Suppressor macrophage treated with lipopolysaccharide for 1 hour (primary cell): ENCODE measurements around the gene MT1X.
"Not testable (repeated sequence)": the region's sequence is repeated elsewhere in the genome, so short reads cannot be mapped to it uniquely, and the experiment has no call there.

Experiments used
- DNase-seq, 3 donors: peaks; one replicate each; pipeline ENCODE4 v3.0.0-alpha.2; 2020 to 2022

The MT1X gene

DNA sequence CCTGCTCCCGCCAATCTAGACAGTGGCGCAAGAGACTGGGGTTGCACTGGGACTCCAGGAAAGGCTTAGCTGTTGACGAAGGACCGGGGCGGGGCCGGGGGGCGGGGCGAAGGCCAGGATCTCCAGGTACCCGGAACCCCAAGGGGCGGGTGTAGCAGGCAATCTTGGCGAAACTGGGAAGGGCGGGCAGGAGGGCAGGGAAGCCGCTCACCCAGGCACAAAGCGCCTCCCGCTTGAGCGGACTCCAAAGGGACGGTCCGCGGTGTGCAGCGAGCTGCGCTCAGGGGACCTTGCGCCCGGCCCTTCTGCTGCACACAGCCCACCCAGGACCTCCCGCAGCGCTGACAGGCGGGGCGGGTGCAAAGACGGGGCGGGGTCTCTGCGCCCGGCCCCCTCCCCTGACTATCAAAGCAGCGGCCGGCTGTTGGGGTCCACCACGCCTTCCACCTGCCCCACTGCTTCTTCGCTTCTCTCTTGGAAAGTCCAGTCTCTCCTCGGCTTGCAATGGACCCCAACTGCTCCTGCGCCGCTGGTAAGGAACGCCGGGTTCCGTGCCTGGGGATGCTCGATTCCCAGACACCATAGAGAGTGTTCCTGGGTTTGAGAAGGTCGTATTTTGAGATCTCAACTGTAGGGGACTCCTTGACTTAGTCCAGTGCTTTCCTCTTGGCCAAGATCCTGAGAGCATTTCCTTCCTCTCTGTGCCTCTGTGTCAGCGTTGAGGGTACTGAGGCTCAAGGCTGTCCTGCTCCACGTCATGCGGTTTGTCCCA is 24.5 kb upstream of the MT1X start, which contains the start of gene MT1F:
TSS of gene MT1F (plus strand) at position 405 of the 772 bp plus-strand sequence. CDS start at position 505, 100 bp downstream.
- peak; percentile 83 to 88 (median 84) for DNase-seq

DNA sequence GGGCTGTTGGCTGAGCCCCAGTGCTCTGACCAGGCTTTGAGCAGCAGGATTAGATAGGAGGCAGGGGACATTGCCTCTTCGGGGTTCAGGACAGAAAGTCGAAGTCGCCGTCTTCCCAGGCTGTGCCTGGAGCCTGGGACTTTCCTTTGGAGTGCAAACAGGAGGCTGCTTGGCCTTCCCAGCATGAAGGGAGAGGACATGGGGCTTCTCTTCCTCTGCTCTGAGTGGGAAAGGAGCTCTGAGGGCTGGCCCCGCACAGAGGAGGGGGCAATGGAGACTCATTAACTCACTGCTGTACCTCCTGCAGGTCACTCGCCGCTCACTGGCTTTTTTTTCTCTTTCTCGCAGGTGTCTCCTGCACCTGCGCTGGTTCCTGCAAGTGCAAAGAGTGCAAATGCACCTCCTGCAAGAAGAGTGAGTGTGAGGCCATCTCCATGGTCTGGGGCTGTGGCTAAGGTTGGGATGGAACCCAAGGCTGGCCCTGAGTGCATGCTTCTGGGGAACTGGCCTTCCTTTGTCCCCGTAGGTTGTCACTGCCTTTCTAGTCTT is 23.9 kb upstream of the MT1X start:
- no peak for DNase-seq

DNA sequence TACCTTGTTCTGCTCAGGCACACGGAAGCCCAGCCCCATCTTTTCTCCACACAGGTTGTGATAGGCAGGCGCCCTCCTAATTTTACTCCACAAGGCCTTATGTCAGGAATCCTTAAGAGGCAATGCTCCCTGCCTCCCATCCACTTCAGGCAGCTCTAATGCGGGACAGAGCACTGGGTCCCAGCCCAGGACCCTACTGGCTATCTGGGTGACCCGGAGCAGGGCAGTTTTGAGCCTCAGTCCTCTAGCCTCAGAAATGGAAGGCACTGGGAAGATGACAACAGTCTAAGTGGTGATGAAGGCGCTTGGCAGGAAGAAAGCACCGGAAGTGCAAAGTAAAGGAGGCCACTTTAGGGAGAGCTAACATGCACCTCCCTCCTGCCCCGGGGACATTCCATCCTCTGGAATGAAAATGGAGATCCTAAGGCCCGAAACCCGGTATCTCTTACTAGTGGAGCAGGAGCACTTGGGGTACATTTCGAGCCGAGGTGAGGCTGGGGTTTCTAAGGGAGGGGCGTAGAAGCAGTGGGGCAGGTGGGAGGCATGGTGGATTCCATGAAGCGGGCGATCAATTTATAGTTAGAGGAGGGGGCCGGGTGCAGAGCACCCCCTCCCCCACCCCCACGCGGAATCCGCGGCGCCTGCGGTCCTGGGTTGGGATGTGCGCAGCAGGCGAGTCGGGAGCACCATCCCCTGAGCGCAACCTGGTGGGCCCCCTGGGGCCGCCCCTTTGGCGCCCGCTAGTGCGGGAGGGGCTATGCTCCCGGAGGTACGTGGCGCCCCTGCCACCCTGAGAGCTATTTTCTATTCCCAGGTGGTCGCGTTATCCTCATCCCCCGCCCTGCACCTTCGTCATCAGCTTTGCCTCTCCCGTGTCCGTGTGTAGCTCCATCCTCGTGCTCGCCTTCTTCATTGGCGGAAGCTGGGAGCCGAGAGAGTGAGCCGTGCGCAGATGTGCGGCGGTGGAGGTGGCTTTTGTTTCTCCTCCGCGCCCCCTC is 19.6 kb upstream of the MT1X start:
- no peak for DNase-seq

DNA sequence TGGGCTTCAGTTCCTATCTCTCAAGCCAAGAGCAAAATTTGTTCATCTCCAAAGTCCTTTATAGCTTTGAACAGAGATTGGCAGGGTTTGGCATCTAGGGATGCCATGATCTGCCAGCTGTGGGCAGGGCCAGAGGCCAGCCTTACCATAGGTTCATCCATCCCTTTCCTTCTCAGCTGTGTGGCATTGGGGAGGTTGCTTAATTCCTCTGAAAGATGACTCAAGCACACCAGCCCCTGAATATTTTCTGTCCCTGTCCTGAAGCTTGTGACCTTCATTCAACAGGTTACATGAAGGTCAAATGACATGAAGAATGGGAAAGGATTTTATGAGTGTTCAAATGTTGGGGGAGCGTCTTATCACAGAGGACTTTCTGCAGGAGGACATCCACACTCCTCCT is 17.8 kb upstream of the MT1X start:
- DNase-seq = no peak

DNA sequence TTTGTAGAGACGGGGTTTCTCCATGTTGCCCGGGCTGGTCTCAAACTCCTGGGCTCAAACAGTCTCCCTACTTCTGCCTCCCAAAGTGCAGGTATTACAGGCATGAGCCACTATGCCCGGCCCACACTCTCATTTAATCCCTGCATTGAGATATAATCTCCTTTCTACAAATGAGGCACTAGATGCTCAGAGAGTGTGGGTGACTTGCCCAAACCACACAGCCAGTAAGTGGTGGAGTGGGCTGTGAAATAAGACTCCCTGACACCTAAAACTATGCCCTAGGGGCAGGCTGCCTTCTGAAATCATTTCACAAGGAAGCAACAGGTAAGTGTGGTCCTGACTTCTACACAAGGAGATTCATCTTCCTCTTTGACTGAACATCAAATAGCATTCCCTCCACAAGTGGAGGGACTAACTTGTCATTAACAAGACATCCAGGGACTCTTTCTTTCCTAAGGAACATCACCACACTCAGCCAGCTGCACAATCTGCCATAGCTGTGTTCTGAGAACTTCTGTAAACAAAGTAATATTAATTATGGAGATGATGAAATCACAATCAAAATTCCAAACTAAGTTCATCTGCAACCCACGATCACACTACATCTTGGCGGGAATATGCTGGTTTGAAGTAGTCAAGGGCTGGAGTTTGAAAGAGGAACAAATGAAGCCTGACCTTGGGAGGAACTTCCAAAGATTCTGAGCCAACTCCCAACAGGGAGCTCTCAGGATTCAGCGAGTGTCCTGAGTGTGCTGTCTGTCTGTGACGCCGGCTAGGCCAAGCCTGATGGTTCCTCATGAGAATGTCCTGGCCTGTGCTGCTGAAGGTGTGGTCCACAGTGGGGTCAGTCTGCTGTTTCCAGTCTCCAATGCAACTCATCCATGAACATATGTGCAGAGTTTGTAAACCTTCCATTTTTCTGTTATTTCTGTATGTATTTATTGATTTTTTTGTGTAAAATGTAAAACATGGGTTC is 16.7 kb upstream of the MT1X start:
- DNase-seq = not testable (repeated sequence)

DNA sequence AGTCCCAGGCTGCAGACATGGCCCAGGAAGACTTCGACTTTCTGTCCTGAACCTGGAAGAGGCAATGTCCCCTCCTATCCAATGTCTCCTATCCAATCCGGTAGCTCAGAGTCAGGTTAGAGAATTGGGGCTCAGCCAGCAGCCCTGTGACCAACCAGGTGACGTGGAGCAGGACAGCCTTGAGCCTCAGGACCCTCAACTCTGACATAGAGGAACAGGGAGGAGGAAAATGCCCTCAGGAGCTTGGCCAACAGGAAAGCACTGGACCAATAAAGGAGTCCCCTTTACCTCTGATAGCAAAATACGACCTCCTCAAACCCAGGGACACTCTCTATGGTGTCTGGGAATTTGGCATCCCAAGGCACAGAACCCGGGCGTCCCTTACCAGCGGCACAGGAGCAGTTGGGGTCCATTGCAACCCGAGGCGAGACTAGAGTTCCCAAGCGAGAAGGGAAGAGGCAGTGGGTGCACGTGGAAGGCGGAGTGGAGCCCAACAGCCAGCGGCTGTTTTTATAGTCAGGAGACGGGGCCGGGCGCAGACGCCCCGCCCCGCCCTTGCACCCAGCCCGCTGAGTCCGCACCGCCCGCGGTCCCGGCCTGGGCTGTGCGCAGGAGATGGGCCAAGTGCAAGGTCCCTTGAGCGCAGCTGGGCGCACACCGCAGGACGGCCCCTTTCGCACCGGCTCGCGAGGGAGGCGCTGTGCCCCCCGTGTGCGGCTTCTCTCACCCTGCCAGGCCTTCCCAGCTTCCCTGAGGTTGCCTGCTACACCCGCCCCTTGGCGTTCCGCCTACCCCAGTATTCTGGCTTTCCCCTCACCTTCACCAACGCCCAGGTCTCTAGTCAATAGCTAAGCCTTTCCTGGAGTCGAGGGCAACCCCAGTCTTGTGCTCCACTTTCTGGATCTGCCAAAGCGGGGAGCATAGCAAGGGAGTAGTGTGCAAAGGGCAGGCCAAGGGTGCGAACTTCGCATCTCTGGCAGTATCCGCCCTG is 14.4 kb upstream of the MT1X start, which contains the start of gene MT1G:
TSS of gene MT1G (minus strand) at position 485 of the 991 bp plus-strand sequence. CDS start at position 413, 72 bp downstream.
- peak; percentile 73 to 88 (median 77) for DNase-seq

DNA sequence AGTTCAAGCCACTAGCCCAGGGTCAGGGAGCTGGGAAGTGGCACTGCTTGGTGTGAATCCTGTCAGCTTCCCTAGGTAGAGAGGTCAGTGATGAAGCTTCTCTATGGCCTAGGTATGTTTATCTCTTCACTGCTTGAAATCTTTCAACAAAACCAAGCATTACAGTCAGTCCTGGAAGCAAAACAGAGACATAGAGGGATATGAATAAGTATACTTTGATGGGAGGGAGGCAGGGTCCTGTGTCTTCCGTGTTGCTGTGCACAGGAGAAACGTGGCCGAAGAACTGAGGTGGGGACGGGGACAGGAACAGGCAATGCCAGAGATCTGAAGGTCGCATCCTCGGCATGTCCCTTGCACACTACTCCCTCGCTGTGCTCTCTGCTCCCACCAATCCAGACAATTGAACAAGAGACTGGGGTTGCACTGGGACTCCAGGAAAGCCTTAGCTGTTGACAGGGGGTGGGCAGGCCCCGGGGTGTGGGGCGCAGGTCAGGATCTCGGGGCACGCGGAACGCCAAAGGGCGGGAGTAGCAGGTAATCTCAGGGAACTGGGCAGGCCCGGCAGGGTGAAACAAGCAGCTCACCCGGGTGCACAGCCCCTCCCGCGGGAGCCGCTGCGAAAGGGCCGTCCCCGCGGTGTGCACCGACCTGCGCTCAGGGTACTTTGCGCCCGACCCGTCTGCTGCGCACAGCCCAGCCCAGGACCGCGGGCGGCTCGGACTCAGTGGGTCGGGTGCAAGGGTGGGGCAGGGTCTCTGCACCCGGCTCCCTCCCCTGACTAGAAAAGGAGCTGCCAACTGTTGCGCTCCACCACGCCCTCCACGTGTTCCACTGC is 13.0 kb upstream of the MT1X start, which contains the start of gene MT1H:
TSS of gene MT1H (plus strand) at position 810 of the 835 bp plus-strand sequence. CDS start 71 bp downstream, outside the sequence.
- DNase-seq = no peak

DNA sequence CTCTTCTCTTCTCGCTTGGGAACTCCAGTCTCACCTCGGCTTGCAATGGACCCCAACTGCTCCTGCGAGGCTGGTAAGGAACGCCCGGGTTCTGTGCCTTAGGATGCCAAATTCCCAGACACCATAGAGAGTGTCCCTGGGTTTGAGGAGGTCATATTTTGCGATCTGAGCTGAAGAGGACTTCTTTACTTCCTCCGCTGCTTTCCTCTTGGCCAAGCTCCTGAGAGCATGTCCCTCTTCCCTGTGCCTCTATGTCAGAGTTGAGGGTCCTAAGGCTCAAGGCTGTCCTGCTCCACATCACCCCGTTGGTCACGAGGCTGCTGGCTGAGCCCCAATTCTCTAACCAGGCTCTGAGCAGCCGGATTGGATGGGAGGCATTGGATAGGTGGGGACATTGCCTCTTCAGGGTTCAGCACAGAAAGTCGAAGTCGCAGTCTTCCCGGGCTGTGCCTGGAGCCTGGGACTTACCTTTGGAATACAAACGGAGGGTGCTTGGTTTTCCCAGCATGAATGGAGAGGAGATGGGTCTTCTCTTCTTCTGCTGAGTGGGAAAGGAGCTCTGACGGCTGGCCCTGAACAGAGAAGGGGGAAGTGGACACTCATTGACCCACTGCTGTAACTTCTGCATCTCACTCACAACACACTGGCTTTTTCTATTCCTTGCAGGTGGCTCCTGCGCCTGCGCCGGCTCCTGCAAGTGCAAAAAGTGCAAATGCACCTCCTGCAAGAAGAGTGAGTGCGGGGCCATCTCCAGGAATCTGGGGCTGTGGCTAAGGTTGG is 12.2 kb upstream of the MT1X start:
- peak; percentile 42 to 54 (median 53) for DNase-seq

DNA sequence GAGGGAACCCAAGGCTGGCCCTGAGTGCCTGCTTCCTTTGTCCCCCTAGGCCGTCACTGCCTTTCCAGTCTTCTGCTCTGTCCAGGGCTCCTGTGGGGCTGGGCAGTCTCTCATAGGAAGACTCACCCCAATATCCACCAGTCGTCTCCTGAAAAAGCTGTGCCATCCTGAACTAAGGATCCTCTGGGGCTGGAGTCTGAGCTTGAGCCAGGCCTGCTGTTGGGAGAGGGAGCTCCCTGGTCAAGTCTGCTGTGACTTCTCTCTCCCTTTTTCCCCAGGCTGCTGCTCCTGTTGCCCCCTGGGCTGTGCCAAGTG is 11.7 kb upstream of the MT1X start:
- no peak for DNase-seq

DNA sequence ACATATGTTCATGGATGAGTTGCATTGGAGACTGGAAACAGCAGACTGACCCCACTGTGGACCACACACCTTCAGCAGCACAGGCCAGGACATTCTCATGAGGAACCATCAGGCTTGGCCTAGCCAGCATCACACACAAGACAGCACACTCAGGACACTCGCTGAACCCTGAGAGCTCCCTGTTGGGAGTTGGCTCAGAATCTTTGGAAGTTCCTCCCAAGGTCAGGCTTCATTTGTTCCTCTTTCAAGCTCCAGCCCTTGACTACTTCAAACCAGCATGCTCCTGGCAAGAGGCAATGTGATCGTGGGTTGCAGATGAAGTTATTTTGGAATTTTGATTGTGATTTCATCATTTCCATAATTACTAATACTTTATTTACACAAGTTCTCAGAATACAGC is 10.6 kb upstream of the MT1X start:
- peak; percentile 66 to 86 (median 66) for DNase-seq

DNA sequence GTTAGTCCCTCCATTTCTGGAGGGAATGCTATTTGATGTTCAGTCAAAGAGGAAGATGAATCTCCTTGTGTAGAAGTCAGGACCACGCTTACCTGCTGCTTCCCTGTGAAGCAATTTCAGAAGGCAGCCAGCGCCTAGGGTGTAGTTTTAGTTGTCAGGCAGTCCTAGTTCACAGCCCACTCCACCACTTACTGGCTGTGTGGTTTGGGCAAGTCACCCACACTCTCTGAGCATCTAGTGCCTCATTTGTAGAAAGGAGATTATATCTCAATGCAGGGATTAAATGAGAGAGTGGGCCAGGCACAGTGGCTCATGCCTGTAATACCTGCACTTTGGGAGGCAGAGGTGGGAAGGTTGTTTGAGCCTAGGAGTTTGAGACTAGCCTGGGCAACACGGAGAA is 10.1 kb upstream of the MT1X start:
- not testable (repeated sequence) for DNase-seq

DNA sequence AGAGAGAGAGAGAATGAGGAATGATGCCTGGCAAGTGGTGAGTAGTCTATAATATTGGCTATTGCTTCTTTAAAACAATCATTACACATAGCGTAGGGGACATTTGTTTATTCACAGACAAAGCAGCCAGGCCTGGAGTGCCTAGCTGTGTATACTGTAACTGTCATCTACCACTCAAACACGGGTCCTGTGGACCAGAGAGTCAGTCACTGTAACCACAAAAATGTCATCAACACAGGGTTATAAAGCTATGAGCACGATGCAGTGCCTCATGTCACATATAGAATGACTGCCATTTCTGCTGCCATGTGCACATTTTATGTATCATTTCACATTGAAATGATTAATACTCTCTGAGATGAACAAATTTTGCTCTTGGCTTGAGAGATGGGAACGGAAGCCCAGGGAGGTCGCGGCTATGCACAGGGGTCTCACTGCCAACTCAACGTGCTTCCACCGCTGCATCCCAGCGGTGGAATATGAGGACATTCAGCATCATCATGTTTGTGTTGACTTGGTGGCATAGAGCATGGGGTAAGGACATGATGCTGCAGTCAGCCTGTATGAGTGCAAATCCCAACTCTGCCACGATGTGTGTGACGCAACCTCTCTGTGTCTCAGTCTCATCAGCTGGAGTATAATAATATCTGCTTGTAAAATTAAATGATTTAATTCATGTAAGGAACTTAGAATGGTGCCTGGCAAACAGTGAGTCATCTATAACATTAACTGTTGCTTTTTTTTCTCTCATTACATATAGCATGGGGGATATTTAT is 9.3 kb upstream of the MT1X start:
- peak in 1 of 3 donors; percentile 28 for DNase-seq

DNA sequence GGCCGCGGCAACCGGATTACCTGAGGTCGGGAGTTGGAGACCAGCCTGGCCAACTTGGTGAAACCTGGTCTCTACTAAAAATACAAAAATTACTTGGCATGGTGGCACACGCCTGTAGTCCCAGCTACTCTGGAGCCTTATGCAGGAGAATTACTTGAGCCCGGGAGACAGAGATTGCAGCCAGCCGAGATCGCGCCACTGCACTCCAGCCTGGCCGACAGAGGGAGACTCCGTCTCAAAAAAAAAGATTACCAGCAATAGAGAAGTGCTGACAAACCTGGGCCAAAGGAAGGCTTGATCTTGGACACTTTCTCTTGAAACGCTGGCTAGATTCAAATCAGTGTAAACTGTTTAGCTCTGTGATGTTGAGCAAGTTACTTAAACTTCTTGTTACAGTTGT is 8.3 kb upstream of the MT1X start:
- peak; percentile 51 to 59 (median 58) for DNase-seq

DNA sequence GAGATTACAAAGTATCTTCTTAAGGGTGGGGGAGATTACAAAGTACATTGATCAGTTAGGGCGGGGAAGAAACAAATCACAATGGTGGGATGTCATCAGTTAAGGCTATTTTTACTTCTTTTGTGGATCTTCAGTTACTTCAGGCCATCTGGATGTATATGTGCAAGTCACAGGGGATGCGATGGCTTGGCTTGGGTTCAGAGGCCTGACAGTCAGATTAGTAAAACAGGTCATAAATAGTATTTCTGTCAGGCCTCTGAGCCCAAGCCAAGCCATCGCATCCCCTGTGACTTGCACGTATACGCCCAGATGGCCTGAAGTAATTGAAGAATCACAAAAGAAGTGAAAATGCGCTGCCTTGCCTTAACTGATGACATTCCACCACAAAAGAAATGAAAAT is 7.7 kb upstream of the MT1X start:
- DNase-seq = not testable (repeated sequence)

DNA sequence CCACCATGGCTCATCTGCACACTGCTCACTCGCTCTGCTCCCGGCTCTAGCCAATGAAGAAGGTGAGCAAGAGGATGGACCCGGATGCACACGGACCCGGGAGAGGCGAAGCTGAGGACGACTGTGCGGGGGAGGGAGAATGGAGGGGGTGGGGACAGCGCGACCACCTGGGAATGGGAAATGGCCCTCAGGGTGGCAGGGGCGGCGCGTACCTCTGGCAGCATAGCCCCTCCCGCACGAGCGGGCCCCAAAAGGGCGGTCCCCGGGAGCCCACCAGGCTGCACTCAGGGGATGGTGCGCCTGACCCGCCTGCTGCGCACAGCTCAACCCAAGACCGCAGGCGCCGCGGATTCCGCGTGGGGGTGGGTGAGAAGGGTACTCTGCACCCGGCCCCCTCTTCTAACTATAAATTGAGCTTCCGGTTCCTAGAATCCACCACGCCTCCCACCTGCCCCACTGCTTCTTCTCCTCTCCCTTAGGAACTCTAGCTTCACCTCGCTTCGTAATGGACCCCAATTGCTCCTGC is 6.5 kb upstream of the MT1X start:
- no peak for DNase-seq

DNA sequence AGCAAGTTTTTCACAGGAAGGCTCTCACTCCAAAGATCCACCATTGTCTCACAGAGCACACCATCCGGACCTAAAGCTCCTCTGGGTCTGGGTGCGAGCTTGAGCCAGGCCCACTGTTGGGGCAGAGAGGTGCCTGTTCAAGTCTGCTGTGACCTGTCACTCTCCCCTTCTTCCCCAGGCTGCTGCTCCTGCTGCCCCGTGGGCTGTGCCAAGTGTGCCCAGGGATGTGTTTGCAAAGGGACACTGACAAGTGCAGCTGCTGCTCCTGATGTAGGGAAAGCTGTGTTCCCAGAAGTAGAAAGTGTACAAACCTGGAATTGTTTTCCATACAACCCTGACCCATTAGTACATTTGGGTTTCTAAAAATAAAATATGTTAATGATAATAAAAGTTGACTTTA is 4.8 kb upstream of the MT1X start:
- no peak for DNase-seq

DNA sequence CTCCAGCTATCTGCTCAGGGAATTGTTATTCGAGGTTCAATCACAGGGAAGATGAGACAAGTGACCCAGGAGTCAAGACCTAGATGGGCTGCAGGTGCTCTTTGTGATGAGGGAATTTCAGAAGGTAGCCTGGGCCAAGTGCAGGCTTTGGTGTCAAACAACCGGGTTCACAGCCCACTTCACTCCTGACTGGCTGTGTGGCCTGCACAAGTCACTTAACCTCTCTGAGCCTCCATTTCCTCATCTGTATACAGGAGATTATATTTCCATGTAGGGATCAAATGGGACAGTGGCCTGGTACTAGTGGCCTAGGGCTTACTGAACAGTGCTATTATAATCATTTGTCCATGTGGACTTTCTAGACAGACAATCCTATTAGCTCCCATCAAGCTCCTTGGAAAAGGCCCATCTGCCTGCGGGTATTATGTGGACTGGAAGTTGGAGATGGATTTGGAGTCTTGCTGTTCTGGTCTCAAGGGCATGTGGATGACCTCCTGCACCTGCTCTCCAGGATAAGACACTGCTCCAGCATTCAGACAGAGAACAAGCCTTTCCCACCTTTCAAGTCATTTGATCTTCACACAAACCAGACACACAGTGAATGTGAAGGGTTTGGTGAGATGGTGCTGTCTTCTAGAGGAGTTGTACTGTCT is 3.1 kb upstream of the MT1X start:
- no peak for DNase-seq
